K562 (cell line): ENCODE results near the gene RNF25.

ENCODE experiments used
- ATF3 ChIP-seq, 2 experiments: fragments of 450-650 bp in 1 of 2; sonication (generic) in 1 of 2; formaldehyde crosslinking in 1 of 2; IDR thresholded peaks in 1 of 2; conservative IDR thresholded peaks in 1 of 2; 2 replicates each; pipeline versions ENCODE4 v1.6.1 to v1.8.1; 2016 to 2023; ENCODE audit warnings: mild to moderate bottlenecking in 2 of 2, moderate library complexity in 2 of 2, inconsistent platforms in 1 of 2, missing genetic modification reagents in 1 of 2
- EZH2 ChIP-seq: IDR thresholded peaks from 2 replicates; pipeline ENCODE4 v1.6.1; 2012; ENCODE audit warnings: low read depth, mild to moderate bottlenecking, inconsistent platforms, low read length, borderline replicate concordance
- FOXJ3 ChIP-seq: sonication (generic); formaldehyde crosslinking; IDR thresholded peaks from 2 replicates; pipeline ENCODE4 v1.4.0; 2020; ENCODE audit warnings: mild to moderate bottlenecking, missing genetic modification reagents
- GATAD2B ChIP-seq: fragments of 450-650 bp; IDR thresholded peaks from 2 replicates; pipeline ENCODE4 v1.6.1; 2017; ENCODE audit warnings: mild to moderate bottlenecking, borderline replicate concordance
- KHSRP ChIP-seq: fragments of 450-650 bp; IDR thresholded peaks from 2 replicates; pipeline ENCODE4 v1.6.1; 2017
- PHTF2 ChIP-seq: fragments of 250-450 bp; sonication (Bioruptor Pico); IDR thresholded peaks from 2 replicates; pipeline ENCODE4 v1.5.0; 2021; ENCODE audit warnings: mild to moderate bottlenecking
- POLR2AphosphoS5 ChIP-seq: IDR thresholded peaks from 2 replicates; pipeline ENCODE4 v1.6.1; 2011; ENCODE audit warnings: mild to moderate bottlenecking, low read depth, low read length, moderate library complexity; ENCODE audit not compliant: control insufficient read depth, insufficient read depth
- TGIF2 ChIP-seq: sonication (generic); formaldehyde crosslinking; IDR thresholded peaks from 2 replicates; pipeline ENCODE4 v1.8.1; 2022; ENCODE audit warnings: mild to moderate bottlenecking, missing genetic modification reagents, moderate library complexity
- ZNF384 ChIP-seq: IDR thresholded peaks from 2 replicates; pipeline ENCODE4 v1.6.1; 2012; ENCODE audit warnings: low read depth, low read length, improper control_type of control experiment
- ZZZ3 ChIP-seq: fragments of 450-650 bp; IDR thresholded peaks from 2 replicates; pipeline ENCODE4 v1.6.1; 2016; ENCODE audit warnings: antibody characterized with exemption, mild to moderate bottlenecking, moderate library complexity

- TF ChIP-seq GATAD2B = no peak
- no peak for TF ChIP-seq ZZZ3
- TF ChIP-seq EZH2 = no peak
- TF ChIP-seq FOXJ3 (CRISPR knock-in tag) = no peak
- no peak for TF ChIP-seq PHTF2 (CRISPR knock-in tag)
- no peak for TF ChIP-seq ZNF384
- no peak for TF ChIP-seq POLR2AphosphoS5
- TF ChIP-seq TGIF2 = no peak
- TF ChIP-seq ATF3 (IDR thresholded peaks at IDR 0.05) = no peak
- no peak for TF ChIP-seq ATF3 (CRISPR knock-in tag; conservative IDR thresholded peaks at IDR 0.05)
- TF ChIP-seq KHSRP = no peak
These were observed 16.1 kb downstream of the RNF25 start for GRCh38 chr2:218655751-218656150.
